ENCODE measurements around the gene CREBBP.

- TF ChIP-seq SP1 (IDR thresholded peaks at IDR 0.05): no peak
- no peak for TF ChIP-seq FOXM1 (IDR thresholded peaks at IDR 0.05; ENCODE audit: borderline replicate concordance)
- no peak for TF ChIP-seq ELF4 (IDR thresholded peaks at IDR 0.05)
- TF ChIP-seq BHLHE40 (IDR thresholded peaks at IDR 0.05; ENCODE audit: borderline replicate concordance): no peak
- no peak for TF ChIP-seq HDGF (IDR thresholded peaks at IDR 0.05; ENCODE audit: borderline replicate concordance)
- TF ChIP-seq, protein P1, sequence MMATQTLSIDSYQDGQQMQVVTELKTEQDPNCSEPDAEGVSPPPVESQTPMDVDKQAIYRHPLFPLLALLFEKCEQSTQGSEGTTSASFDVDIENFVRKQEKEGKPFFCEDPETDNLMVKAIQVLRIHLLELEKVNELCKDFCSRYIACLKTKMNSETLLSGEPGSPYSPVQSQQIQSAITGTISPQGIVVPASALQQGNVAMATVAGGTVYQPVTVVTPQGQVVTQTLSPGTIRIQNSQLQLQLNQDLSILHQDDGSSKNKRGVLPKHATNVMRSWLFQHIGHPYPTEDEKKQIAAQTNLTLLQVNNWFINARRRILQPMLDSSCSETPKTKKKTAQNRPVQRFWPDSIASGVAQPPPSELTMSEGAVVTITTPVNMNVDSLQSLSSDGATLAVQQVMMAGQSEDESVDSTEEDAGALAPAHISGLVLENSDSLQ (IDR thresholded peaks at IDR 0.05): no peak
- TF ChIP-seq L3MBTL2 (conservative IDR thresholded peaks at IDR 0.05): no peak
- TF ChIP-seq ARNT (IDR thresholded peaks at IDR 0.05): no peak
- no peak for TF ChIP-seq TARDBP (IDR thresholded peaks at IDR 0.05)
- no peak for TF ChIP-seq FOXA1 (IDR thresholded peaks at IDR 0.05)
Measured at GRCh38 chr16:3865241-3865640, 15.3 kb downstream of the CREBBP start.
